GM12801 (cell line): ENCODE measurements around the gene CEP20.

Source experiments
- TF ChIP-seq, protein P1 (sequence below): IDR thresholded peaks from one replicate; pipeline ENCODE4 v1.5.1; 2011; ENCODE audit warnings: control low read depth; ENCODE audit not compliant: insufficient read length; ENCODE audit errors: extremely low read depth

CEP20 gene

DNA sequence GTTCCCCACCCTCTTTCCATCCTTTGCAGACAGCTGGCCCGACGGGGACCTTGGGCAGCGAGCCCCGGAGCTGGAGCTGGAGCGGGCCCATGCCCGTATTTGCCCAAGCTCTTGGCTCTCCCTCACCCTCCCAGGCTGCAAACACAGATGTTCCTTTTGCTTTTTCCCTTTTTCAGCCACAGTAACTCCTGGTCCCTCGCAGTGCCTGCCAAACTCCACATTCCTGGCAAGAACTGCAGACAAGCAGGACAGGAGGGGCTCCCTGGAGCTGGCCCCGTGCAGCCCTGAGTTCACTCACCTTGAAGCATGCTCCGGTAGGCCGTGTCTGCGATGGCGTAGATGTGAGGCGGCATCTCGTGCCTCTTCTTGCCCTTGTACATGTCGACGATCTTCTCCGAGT is 65.4 kb downstream of the CEP20 start:
- TF ChIP-seq, protein P1, sequence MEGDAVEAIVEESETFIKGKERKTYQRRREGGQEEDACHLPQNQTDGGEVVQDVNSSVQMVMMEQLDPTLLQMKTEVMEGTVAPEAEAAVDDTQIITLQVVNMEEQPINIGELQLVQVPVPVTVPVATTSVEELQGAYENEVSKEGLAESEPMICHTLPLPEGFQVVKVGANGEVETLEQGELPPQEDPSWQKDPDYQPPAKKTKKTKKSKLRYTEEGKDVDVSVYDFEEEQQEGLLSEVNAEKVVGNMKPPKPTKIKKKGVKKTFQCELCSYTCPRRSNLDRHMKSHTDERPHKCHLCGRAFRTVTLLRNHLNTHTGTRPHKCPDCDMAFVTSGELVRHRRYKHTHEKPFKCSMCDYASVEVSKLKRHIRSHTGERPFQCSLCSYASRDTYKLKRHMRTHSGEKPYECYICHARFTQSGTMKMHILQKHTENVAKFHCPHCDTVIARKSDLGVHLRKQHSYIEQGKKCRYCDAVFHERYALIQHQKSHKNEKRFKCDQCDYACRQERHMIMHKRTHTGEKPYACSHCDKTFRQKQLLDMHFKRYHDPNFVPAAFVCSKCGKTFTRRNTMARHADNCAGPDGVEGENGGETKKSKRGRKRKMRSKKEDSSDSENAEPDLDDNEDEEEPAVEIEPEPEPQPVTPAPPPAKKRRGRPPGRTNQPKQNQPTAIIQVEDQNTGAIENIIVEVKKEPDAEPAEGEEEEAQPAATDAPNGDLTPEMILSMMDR = no peak

DNA sequence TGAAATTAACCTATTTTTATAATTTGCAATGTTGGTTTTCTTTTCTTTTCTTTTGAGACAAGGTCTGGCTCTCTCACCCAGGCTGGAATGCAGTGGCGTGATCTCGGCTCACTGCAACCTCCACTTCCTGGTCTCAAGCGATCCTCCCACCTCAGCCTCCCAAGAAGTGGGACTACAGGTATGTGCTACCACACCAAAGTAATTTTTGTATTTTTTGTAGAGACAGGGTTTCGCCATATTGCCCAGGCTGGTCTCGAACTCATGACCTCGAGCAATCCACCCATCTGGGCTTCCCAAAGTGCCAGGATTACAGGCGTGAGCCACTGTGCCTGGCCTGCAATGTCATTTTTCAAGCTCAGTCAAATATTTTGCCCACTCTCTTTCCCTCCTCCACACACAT is 67.6 kb downstream of the CEP20 start:
- TF ChIP-seq, protein P1 = no peak

DNA sequence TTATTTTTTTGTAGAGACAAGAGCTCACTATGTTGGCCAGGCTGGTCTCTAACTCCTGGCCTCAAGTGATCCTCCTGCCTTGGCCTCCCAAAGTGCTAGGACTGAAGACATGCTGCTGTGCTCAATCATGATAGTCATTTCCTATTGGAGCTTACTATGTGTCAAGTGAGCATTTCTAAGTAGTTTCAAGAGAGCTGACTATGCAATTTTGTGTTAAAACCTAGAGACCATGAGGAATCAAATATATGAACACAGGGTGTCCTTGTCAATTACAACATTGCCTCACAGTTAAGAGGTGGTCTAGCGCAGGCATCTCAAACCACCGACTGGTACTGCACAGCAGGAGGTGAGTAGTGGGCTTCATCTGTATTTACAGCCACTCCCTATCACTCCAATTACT is 69.4 kb downstream of the CEP20 start:
- TF ChIP-seq, protein P1 = no peak

DNA sequence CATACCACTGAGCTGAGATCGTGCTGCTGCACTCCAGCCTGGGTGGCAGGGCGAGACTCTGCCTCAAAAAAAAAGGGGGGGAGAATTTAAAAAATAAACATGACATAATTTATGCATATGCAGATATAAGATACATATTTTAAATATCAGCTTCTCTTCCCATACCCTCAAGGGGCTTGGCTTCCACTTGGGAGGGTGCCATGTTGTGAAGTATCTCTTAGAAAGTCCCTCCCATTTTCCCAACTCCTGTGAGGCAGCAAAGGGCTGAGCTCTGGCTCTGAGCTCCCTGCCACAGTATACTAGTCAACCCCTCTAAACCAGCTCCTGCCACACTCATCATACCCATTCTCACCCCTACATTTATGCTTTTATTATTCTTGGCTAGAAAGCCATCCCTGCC is 71.0 kb downstream of the CEP20 start:
- TF ChIP-seq, protein P1 = no peak

DNA sequence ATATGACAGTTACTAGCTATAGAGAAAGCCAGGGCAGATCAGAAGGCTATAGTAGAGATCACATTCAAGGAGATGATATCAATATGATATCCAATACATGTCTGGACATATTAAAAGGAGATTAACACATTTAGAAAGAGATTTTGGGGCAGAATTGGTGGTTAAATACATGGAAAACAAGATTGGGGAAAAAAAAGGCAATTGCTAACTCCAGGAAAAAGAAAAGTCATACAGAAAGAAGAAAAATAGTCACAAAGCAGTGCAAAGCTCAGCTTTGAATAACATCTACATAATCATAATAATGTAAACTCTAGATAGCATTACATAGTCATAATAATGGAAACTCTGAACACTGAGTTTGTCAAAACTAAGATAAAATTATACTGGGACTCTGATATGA is 72.2 kb downstream of the CEP20 start:
- TF ChIP-seq, protein P1 = no peak
